GM23338 (cell line): Measurements from ENCODE around the gene USP49. TPM values are rescaled to one million over a fixed set of nuclear protein-coding genes. Genes with fewer than 3 reads are reported as not detected.

Experiments used
- ATAC-seq: fragments of 200-7000 bp; cut with Tn5 transposase; 3 replicates; pipeline ENCODE4 v1.9.1; 2020
- DNase-seq: peaks from one replicate; pipeline ENCODE4 v3.0.0-alpha.2; 2015; ENCODE audit warnings: low spot score
- H2AFZ ChIP-seq: fragments of 200-600 bp; sonication (generic); 2 replicates; pipeline ENCODE4 v1.8.0; 2016; ENCODE audit warnings: antibody characterized with exemption, mild to moderate bottlenecking, moderate library complexity
- H3F3A ChIP-seq: fragments of 200-600 bp; sonication (generic); replicated peaks from 2 replicates; pipeline ENCODE4 v1.8.0; 2017; ENCODE audit warnings: antibody characterized with exemption, mixed run types, low read depth
- H3K27ac ChIP-seq: fragments of 200-600 bp; sonication (generic); 2 replicates; pipeline ENCODE4 v1.6.1; 2016; ENCODE audit warnings: low read depth
- H3K27me3 ChIP-seq: fragments of 200-600 bp; sonication (generic); 2 replicates; pipeline ENCODE4 v1.8.0; 2016; ENCODE audit warnings: mild to moderate bottlenecking, mixed run types, moderate library complexity; ENCODE audit not compliant: insufficient read depth
- H3K36me3 ChIP-seq: fragments of 200-600 bp; sonication (generic); 2 replicates; pipeline ENCODE4 v1.8.0; 2016; ENCODE audit warnings: mild to moderate bottlenecking; ENCODE audit not compliant: insufficient read depth
- H3K4me1 ChIP-seq: fragments of 200-600 bp; sonication (generic); 2 replicates; pipeline ENCODE4 v1.8.0; 2016; ENCODE audit warnings: mild to moderate bottlenecking, moderate library complexity; ENCODE audit not compliant: insufficient read depth
- H3K4me2 ChIP-seq: fragments of 200-600 bp; sonication (generic); 2 replicates; pipeline ENCODE4 v1.7.1; 2017; ENCODE audit warnings: mixed run types
- H3K4me3 ChIP-seq: fragments of 200-600 bp; sonication (generic); 2 replicates; pipeline ENCODE4 v1.6.1; 2016; ENCODE audit warnings: mixed run types
- H3K79me2 ChIP-seq: fragments of 200-600 bp; sonication (generic); replicated peaks from 2 replicates; pipeline ENCODE4 v1.8.0; 2017; ENCODE audit warnings: mild to moderate bottlenecking; ENCODE audit not compliant: insufficient read depth
- H3K9me2 ChIP-seq: fragments of 200-600 bp; sonication (generic); 2 replicates; pipeline ENCODE4 v1.8.0; 2017; ENCODE audit not compliant: insufficient read depth
- H4K20me1 ChIP-seq: fragments of 200-600 bp; sonication (generic); replicated peaks from 2 replicates; pipeline ENCODE4 v1.8.0; 2017; ENCODE audit warnings: mild to moderate bottlenecking; ENCODE audit not compliant: insufficient read depth
- H3K27ac Mint-ChIP-seq: 2 replicates; pipeline ENCODE4 v1.8.0; 2020; ENCODE audit warnings: inconsistent platforms, mild to moderate bottlenecking, moderate library complexity, mixed read lengths
- H3K27me3 Mint-ChIP-seq: 3 replicates; pipeline ENCODE4 v1.8.0; 2022; ENCODE audit warnings: low read depth, mild to moderate bottlenecking, moderate library complexity, mixed read lengths, inconsistent platforms; ENCODE audit not compliant: insufficient read depth, poor library complexity
- H3K36me3 Mint-ChIP-seq: 3 replicates; pipeline ENCODE4 v1.8.0; 2021; ENCODE audit warnings: low read depth, mild to moderate bottlenecking, inconsistent platforms, moderate library complexity, mixed read lengths
- H3K4me1 Mint-ChIP-seq: 3 replicates; pipeline ENCODE4 v1.8.0; 2020; ENCODE audit warnings: mild to moderate bottlenecking, inconsistent platforms, mixed read lengths
- H3K4me3 Mint-ChIP-seq: 3 replicates; pipeline ENCODE4 v1.8.0; 2021; ENCODE audit warnings: moderate library complexity, mild to moderate bottlenecking, inconsistent platforms, mixed read lengths
- H3K9me3 Mint-ChIP-seq: 3 replicates; pipeline ENCODE4 v1.8.0; 2020; ENCODE audit warnings: moderate library complexity, mild to moderate bottlenecking, inconsistent platforms, mixed read lengths
- CREB1 ChIP-seq: fragments of 250-450 bp; sonication (Bioruptor Pico); IDR thresholded peaks from 2 replicates; pipeline ENCODE4 v1.5.0; 2020; ENCODE audit warnings: low read depth, mild to moderate bottlenecking, moderate library complexity
- EZH2phosphoT487 ChIP-seq: fragments of 200-600 bp; sonication (generic); IDR thresholded peaks from one replicate; pipeline ENCODE4 v1.8.1; 2018; ENCODE audit warnings: antibody characterized with exemption; ENCODE audit not compliant: unreplicated experiment
- JUNB ChIP-seq: IDR thresholded peaks from one replicate; pipeline ENCODE4 v1.6.1; 2016; ENCODE audit warnings: antibody characterized with exemption; ENCODE audit not compliant: unreplicated experiment
- STAT1 ChIP-seq: IDR thresholded peaks from one replicate; pipeline ENCODE4 v1.6.1; 2016; ENCODE audit warnings: antibody characterized with exemption; ENCODE audit not compliant: unreplicated experiment
- ZNF114 ChIP-seq: fragments of 250-450 bp; sonication (Bioruptor Pico); IDR thresholded peaks from 2 replicates; pipeline ENCODE4 v1.5.0; 2020; ENCODE audit warnings: mild to moderate bottlenecking, moderate library complexity
- polyA plus RNA-seq: library from polyadenylated mRNA; unstranded; fragments of >200 nt; fragmentation: Nextera tagmentation; extraction: Ambion mirVana; gene quantifications from 2 replicates; pipeline ENCODE4 v1.2.1, GENCODE V29; 2016
- total RNA-seq: library from RNA; depleted of rRNA; stranded (reverse); fragments of >200 nt; shearing (Covaris generic); gene quantifications from 2 replicates; pipeline ENCODE4 v1.2.3, GENCODE V29; 2014
- TF ChIP-seq, protein P1 (sequence below): fragments of 250-450 bp; sonication (Bioruptor Pico); IDR thresholded peaks from 2 replicates; pipeline ENCODE4 v1.5.0; 2020; ENCODE audit warnings: mild to moderate bottlenecking, moderate library complexity
- TF ChIP-seq, protein P2 (sequence below), 2 experiments: fragments of 200-600 bp in 1 of 2; sonication (generic) in 1 of 2; conservative IDR thresholded peaks; 2 replicates each; pipeline versions ENCODE4 v1.5.1 to v1.6.1; 2016 to 2017; ENCODE audit warnings: antibody characterized with exemption in 2 of 2, low read depth in 2 of 2, mild to moderate bottlenecking in 2 of 2, moderate library complexity in 1 of 2

Gene USP49
- total and polyA plus RNA-seq, 2 experiments from 2014 or later: 5.9 to 21.5 TPM

DNA sequence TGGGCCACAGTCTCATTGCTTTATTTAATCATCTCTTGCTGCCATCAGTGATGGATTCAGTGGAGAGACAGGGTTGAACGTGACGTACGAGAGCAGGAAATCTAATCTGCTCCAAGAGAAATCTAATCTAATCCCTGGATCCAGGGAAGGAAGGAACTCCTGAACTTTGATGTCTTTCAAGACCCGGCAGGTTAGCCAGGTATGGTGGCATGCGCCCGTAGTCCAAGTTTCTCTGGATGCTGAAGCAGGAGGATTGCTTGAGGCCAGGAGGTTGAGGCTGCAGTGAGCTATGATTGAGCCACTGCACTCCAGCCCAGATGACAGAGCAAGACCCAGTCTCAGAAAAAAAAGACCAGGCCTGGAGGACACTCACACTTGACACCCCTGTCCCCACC lies 136.5 kb downstream of the USP49 start (continued):
- TF ChIP-seq, protein P1, sequence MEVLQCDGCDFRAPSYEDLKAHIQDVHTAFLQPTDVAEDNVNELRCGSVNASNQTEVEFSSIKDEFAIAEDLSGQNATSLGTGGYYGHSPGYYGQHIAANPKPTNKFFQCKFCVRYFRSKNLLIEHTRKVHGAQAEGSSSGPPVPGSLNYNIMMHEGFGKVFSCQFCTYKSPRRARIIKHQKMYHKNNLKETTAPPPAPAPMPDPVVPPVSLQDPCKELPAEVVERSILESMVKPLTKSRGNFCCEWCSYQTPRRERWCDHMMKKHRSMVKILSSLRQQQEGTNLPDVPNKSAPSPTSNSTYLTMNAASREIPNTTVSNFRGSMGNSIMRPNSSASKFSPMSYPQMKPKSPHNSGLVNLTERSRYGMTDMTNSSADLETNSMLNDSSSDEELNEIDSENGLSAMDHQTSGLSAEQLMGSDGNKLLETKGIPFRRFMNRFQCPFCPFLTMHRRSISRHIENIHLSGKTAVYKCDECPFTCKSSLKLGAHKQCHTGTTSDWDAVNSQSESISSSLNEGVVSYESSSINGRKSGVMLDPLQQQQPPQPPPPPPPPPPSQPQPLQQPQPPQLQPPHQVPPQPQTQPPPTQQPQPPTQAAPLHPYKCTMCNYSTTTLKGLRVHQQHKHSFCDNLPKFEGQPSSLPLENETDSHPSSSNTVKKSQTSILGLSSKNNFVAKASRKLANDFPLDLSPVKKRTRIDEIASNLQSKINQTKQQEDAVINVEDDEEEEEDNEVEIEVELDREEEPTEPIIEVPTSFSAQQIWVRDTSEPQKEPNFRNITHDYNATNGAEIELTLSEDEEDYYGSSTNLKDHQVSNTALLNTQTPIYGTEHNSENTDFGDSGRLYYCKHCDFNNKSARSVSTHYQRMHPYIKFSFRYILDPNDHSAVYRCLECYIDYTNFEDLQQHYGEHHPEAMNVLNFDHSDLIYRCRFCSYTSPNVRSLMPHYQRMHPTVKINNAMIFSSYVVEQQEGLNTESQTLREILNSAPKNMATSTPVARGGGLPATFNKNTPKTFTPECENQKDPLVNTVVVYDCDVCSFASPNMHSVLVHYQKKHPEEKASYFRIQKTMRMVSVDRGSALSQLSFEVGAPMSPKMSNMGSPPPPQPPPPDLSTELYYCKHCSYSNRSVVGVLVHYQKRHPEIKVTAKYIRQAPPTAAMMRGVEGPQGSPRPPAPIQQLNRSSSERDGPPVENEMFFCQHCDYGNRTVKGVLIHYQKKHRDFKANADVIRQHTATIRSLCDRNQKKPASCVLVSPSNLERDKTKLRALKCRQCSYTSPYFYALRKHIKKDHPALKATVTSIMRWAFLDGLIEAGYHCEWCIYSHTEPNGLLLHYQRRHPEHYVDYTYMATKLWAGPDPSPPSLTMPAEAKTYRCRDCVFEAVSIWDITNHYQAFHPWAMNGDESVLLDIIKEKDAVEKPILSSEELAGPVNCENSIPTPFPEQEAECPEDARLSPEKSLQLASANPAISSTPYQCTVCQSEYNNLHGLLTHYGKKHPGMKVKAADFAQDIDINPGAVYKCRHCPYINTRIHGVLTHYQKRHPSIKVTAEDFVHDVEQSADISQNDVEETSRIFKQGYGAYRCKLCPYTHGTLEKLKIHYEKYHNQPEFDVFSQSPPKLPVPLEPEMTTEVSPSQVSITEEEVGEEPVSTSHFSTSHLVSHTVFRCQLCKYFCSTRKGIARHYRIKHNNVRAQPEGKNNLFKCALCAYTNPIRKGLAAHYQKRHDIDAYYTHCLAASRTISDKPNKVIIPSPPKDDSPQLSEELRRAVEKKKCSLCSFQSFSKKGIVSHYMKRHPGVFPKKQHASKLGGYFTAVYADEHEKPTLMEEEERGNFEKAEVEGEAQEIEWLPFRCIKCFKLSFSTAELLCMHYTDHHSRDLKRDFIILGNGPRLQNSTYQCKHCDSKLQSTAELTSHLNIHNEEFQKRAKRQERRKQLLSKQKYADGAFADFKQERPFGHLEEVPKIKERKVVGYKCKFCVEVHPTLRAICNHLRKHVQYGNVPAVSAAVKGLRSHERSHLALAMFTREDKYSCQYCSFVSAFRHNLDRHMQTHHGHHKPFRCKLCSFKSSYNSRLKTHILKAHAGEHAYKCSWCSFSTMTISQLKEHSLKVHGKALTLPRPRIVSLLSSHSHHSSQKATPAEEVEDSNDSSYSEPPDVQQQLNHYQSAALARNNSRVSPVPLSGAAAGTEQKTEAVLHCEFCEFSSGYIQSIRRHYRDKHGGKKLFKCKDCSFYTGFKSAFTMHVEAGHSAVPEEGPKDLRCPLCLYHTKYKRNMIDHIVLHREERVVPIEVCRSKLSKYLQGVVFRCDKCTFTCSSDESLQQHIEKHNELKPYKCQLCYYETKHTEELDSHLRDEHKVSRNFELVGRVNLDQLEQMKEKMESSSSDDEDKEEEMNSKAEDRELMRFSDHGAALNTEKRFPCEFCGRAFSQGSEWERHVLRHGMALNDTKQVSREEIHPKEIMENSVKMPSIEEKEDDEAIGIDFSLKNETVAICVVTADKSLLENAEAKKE (CRISPR knock-in tag): no peak
- TF ChIP-seq ZNF114 (CRISPR knock-in tag): no peak

DNA sequence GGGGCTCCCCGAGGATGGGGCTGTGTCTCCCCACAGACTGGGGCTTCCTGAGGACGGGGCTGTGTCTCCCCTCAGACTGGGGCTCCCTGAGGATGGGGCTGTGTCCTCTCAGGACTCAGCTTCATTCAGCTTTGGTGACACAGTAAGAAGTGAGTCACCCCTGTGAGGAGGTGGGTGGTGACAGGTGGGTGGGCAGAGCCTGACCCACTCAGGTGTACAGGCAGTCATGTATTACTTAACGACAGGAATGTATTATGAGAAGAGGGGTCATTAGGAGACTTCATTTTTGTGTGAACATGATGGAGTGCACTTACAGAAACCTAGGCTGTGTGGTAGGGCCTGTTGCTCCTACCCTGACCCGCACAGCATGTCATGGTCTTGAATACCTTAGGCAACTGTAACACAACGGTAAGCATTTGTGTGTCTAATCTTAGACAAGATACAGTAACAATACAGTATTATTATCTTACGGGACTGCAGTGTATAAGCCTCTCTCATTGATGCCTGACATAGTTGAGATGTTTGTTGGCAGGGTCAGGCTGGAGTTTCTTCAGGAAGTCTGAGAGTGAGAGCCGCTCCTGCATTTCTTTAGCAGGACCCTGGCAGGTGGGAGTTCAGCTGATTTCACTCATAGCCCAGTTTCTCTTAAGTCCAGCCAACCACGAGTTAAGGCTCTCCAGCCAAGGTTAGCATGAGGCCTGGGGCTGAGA lies 137.1 kb downstream of the USP49 start:
- Histone ChIP-seq H3K27me3 (no peaks in the 10 kb centered on the region), H3K27ac (no peak overlapping the region), H3K36me3 (no peaks in the 10 kb centered on the region), H2AFZ (no peak overlapping the region), H3K4me1 (no peaks in the 10 kb centered on the region), H4K20me1 (no peaks in the 10 kb centered on the region), H3K79me2 (no peaks in the 10 kb centered on the region), H3K4me2 (no peak overlapping the region), H3K9me2 (no peaks in the 10 kb centered on the region), H3K4me3 (no peak overlapping the region), H3F3A (no peaks in the 10 kb centered on the region)
- peaks cover 12% of the 10 kb centered on the region for H3K27me3 Mint-ChIP-seq
- no peak overlapping the region; the same call in 2 of the 3 replicates for H3K4me3 Mint-ChIP-seq
- no peak overlapping the region for H3K27ac Mint-ChIP-seq
- no peak for ATAC-seq
- peaks cover 7% of the 10 kb centered on the region for H3K4me1 Mint-ChIP-seq
- no peaks in the 10 kb centered on the region for H3K9me3 Mint-ChIP-seq
- H3K36me3 Mint-ChIP-seq: no peaks in the 10 kb centered on the region
- DNase-seq: no peak
- no peak for TF ChIP-seq JUNB
- no peak for TF ChIP-seq STAT1
- TF ChIP-seq CREB1: no peak
- TF ChIP-seq EZH2phosphoT487: no peak
- TF ChIP-seq ZNF114 (CRISPR knock-in tag): no peak
- TF ChIP-seq, protein P1 (CRISPR knock-in tag): no peak
- TF ChIP-seq, protein P2, sequence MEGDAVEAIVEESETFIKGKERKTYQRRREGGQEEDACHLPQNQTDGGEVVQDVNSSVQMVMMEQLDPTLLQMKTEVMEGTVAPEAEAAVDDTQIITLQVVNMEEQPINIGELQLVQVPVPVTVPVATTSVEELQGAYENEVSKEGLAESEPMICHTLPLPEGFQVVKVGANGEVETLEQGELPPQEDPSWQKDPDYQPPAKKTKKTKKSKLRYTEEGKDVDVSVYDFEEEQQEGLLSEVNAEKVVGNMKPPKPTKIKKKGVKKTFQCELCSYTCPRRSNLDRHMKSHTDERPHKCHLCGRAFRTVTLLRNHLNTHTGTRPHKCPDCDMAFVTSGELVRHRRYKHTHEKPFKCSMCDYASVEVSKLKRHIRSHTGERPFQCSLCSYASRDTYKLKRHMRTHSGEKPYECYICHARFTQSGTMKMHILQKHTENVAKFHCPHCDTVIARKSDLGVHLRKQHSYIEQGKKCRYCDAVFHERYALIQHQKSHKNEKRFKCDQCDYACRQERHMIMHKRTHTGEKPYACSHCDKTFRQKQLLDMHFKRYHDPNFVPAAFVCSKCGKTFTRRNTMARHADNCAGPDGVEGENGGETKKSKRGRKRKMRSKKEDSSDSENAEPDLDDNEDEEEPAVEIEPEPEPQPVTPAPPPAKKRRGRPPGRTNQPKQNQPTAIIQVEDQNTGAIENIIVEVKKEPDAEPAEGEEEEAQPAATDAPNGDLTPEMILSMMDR (conservative IDR thresholded peaks at IDR 0.05; ENCODE audit: low read depth in 2 of 2): no peak
